OCI-LY3 (cell line): ENCODE measurements around the gene HCRTR1.
A peak's percentile ranks its signal among the peaks of the same experiment; 100 is the strongest.

Experiments used
- H2AFZ ChIP-seq: fragments of 200-600, 300-600 bp; shearing (Covaris generic); 2 replicates; pipeline ENCODE4 v1.6.0; 2014; ENCODE audit warnings: antibody characterized with exemption, low read depth, low read length
- H3K27ac ChIP-seq: fragments of 200-600, 300-600 bp; sonication (generic); 2 replicates; pipeline ENCODE4 v1.5.1; 2014; ENCODE audit warnings: mild to moderate bottlenecking, low read length, moderate library complexity, mixed read lengths
- H3K27me3 ChIP-seq: fragments of 200-600, 300-600 bp; sonication (generic); 2 replicates; pipeline ENCODE4 v1.6.1; 2014; ENCODE audit warnings: low read depth, low read length, mixed read lengths
- H3K36me3 ChIP-seq: fragments of 200-600, 300-600 bp; sonication (generic); replicated peaks from 2 replicates; pipeline ENCODE3; 2014; ENCODE audit warnings: low read depth, low read length, mixed read lengths
- H3K4me1 ChIP-seq: fragments of 300-600, 200-600 bp; sonication (generic); 2 replicates; pipeline ENCODE4 v1.6.1; 2014; ENCODE audit warnings: low read length, mixed read lengths
- H3K4me2 ChIP-seq: fragments of 200-600, 300-600 bp; sonication (generic); 2 replicates; pipeline ENCODE4 v1.6.1; 2014; ENCODE audit warnings: low read length, mixed read lengths
- H3K4me3 ChIP-seq: fragments of 300-600, 200-600 bp; sonication (generic); 2 replicates; pipeline ENCODE4 v1.5.1; 2014; ENCODE audit warnings: antibody characterized with exemption, mild to moderate bottlenecking, low read length, moderate library complexity
- H3K79me2 ChIP-seq: fragments of 300-600, 200-600 bp; shearing (Covaris generic); 2 replicates; pipeline ENCODE4 v1.6.1; 2014; ENCODE audit warnings: mild to moderate bottlenecking, low read length, mixed read lengths
- H3K9ac ChIP-seq: fragments of 300-600, 200-600 bp; shearing (Covaris generic); 2 replicates; pipeline ENCODE4 v1.6.0; 2014; ENCODE audit warnings: mild to moderate bottlenecking, low read length, moderate library complexity
- H3K9me3 ChIP-seq: fragments of 200-600, 300-600 bp; shearing (Covaris generic); 2 replicates; pipeline ENCODE4 v1.6.1; 2014; ENCODE audit warnings: low read length, mixed read lengths; ENCODE audit not compliant: insufficient read depth
- H4K20me1 ChIP-seq: fragments of 200-600, 300-600 bp; sonication (generic); 2 replicates; pipeline ENCODE4 v1.6.1; 2016; ENCODE audit warnings: low read length, mixed read lengths; ENCODE audit not compliant: insufficient read depth
- CTCF ChIP-seq: fragments of 200-600, 300-600 bp; sonication (generic); IDR thresholded peaks from 2 replicates; pipeline ENCODE4 v1.5.1; 2014; ENCODE audit warnings: antibody characterized with exemption, low read length, low read depth
- EZH2phosphoT487 ChIP-seq: fragments of 200-600 bp; shearing (Covaris generic); IDR thresholded peaks from 2 replicates; pipeline ENCODE4 v1.6.1; 2018; ENCODE audit warnings: antibody characterized with exemption, mixed run types, low read depth

Gene HCRTR1

DNA sequence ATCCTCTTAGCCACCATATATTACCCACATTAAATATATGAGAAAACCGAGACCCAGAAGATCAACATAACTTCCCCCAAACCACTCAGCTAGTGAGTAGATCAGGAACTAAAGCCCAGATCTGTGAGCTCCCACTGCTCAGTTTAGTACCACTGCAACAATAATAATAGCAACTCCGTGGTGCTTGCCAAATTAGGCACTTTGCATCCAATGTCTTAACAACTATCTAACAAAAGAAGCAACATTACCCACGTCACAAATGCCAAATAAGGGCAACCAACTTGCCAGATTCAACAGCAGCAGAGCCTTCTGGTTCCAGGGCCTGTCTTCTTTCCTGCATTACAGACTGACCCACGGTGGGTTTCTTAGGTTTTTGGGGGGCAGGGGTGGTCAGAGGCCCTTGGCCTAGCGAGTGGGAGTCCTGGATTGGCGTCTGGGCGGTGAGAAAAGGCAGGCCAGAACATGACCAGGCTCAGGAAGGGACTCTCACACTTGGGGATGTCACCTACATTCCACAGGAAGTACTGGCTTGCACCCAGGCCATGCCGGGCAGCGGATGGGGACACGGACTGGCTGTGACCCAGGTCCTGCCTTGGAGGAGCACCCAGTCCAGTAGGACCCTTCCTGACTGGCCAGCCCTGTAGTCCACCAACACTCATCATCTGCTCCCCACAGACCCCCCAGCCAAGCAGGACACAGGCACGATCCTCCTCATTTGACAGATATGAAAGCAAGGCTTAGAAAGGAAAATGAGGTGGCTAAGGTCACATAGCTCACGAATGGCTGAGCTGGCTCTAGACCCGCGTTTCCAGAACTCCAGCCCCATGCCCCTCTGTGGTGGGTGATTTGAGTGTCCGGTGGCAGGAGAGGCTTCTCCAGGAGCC, 4.6 kb downstream of the HCRTR1 start:
- no peak overlapping the region for H3K9ac ChIP-seq
- H3K4me2 ChIP-seq = no peak overlapping the region
- no peaks in the 10 kb centered on the region for H3K79me2 ChIP-seq
- no peaks in the 10 kb centered on the region for H3K27me3 ChIP-seq
- H2AFZ ChIP-seq = no peak overlapping the region
- H3K4me3 ChIP-seq = no peak overlapping the region
- no peak overlapping the region for H3K27ac ChIP-seq
- H3K9me3 ChIP-seq = no peaks in the 10 kb centered on the region
- no peaks in the 10 kb centered on the region for H4K20me1 ChIP-seq
- peaks cover 26% of the 10 kb centered on the region for H3K4me1 ChIP-seq
- TF ChIP-seq EZH2phosphoT487 (no peak), CTCF (no peak)
- no peaks in the 10 kb centered on the region for H3K36me3 ChIP-seq

DNA sequence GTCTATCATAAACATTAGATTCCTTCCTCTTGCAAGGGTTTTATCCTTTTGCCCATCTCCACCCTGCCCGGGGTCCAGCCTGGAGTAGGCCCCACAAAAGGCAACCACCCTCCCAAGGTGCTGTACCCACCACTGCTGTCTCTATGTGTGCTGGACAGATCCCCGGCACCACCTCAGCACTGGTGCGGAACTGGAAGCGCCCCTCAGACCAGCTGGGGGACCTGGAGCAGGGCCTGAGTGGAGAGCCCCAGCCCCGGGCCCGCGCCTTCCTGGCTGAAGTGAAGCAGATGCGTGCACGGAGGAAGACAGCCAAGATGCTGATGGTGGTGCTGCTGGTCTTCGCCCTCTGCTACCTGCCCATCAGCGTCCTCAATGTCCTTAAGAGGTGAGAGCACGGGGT, 5.9 kb downstream of the HCRTR1 start:
- Histone ChIP-seq H3K4me1 (peaks cover 24% of the 10 kb centered on the region), H3K9me3 (no peaks in the 10 kb centered on the region), H4K20me1 (no peaks in the 10 kb centered on the region), H3K27me3 (no peaks in the 10 kb centered on the region), H3K9ac (no peak overlapping the region), H2AFZ (no peak overlapping the region), H3K36me3 (no peaks in the 10 kb centered on the region), H3K4me3 (no peak overlapping the region), H3K4me2 (no peak overlapping the region), H3K27ac (no peak overlapping the region), H3K79me2 (no peaks in the 10 kb centered on the region)
- TF ChIP-seq CTCF = no peak
- TF ChIP-seq EZH2phosphoT487 = no peak

- H3K27me3 ChIP-seq = no peaks in the 10 kb centered on the region
These were observed 6.8 kb downstream of the HCRTR1 start for GRCh38 chr1:31624309-31624708.

More at GRCh38 chr1:31624309-31624708, 6.8 kb downstream of the HCRTR1 start:
- no peak overlapping the region for H3K4me3 ChIP-seq
- no peaks in the 10 kb centered on the region for H3K36me3 ChIP-seq
- H3K4me1 ChIP-seq = peaks cover 15% of the 10 kb centered on the region
- no peaks in the 10 kb centered on the region for H3K79me2 ChIP-seq
- H4K20me1 ChIP-seq = no peaks in the 10 kb centered on the region
- H3K9ac ChIP-seq = no peak overlapping the region
- no peaks in the 10 kb centered on the region for H3K9me3 ChIP-seq
- no peak for TF ChIP-seq EZH2phosphoT487
- no peak for TF ChIP-seq CTCF
- H2AFZ ChIP-seq = no peak overlapping the region
- peak overlapping the region; percentile 12; the same call in 1 of the 2 replicates for H3K4me2 ChIP-seq
- no peak overlapping the region for H3K27ac ChIP-seq
